ENCODE data around the gene UPF2.

- TF ChIP-seq CTCF (IDR thresholded peaks at IDR 0.05; ENCODE audit: low read depth, low read length) (no peak), EZH2phosphoT487 (IDR thresholded peaks at IDR 0.05; ENCODE audit: low read depth) (no peak)
Observed at GRCh38 chr10:11898372-11899066, 144.1 kb downstream of the UPF2 start.

Data from OCI-LY3 (cell line).